K562 (cell line): ENCODE data around the gene SLC12A6. TPM values are rescaled to one million over a fixed set of nuclear protein-coding genes. Genes with fewer than 3 reads are reported as not detected.

Source experiments
- ATF1 ChIP-seq, 2 experiments: fragments of 450-650 bp in 1 of 2; IDR thresholded peaks; 2 replicates each; pipeline ENCODE4 v1.6.1; 2016; ENCODE audit warnings: missing compliant biosample characterization in 1 of 2, missing genetic modification characterization in 1 of 2
- BRD4 ChIP-seq: fragments of 200-600 bp; sonication (generic); IDR thresholded peaks from 2 replicates; pipeline ENCODE4 v1.6.1; 2017; ENCODE audit warnings: inconsistent platforms
- BRD9 ChIP-seq: fragments of 450-650 bp; IDR thresholded peaks from 2 replicates; pipeline ENCODE4 v1.6.1; 2018; ENCODE audit warnings: low read depth; ENCODE audit not compliant: partially characterized antibody
- HINFP ChIP-seq: fragments of 450-650 bp; conservative IDR thresholded peaks from 2 replicates; pipeline ENCODE4 v1.6.1; 2016; ENCODE audit warnings: missing genetic modification characterization, low read depth, mild to moderate bottlenecking, control low read depth, missing compliant biosample characterization
- HNRNPL ChIP-seq: fragments of 200-400 bp; formaldehyde crosslinking; IDR thresholded peaks from 2 replicates; pipeline ENCODE4 v1.6.1; 2017; ENCODE audit warnings: low read depth, mild to moderate bottlenecking, low read length
- NKRF ChIP-seq: fragments of 450-650 bp; IDR thresholded peaks from 2 replicates; pipeline ENCODE4 v1.6.1; 2016; ENCODE audit warnings: borderline replicate concordance
- POLR2B ChIP-seq: fragments of 450-650 bp; IDR thresholded peaks from 2 replicates; pipeline ENCODE4 v1.6.1; 2018; ENCODE audit warnings: low read depth; ENCODE audit not compliant: partially characterized antibody
- RBBP5 ChIP-seq: fragments of 200-600 bp; sonication (generic); IDR thresholded peaks from 2 replicates; pipeline ENCODE4 v1.6.1; 2012; ENCODE audit warnings: borderline replicate concordance, mild to moderate bottlenecking, low read length, control low read depth, inconsistent platforms; ENCODE audit not compliant: insufficient read depth, poor library complexity, severe bottlenecking
- RCOR1 ChIP-seq, 2 experiments: IDR thresholded peaks; 2 replicates each; pipeline ENCODE4 v1.6.1; 2012; ENCODE audit warnings: low read depth in 2 of 2, low read length in 2 of 2, borderline replicate concordance in 1 of 2, improper control_type of control experiment in 1 of 2
- SFPQ ChIP-seq: fragments of 200-400 bp; formaldehyde crosslinking; IDR thresholded peaks from 2 replicates; pipeline ENCODE4 v1.6.1; 2017; ENCODE audit warnings: mild to moderate bottlenecking, low read depth, low read length, moderate library complexity
- SRF ChIP-seq, 2 experiments: fragments of 250-450, 450-650 bp in 1 of 2; sonication (Bioruptor Pico) in 1 of 2; sonication (generic) in 1 of 2; formaldehyde crosslinking; IDR thresholded peaks; 2 replicates each; pipeline versions ENCODE4 v1.5.0 to v1.5.1; 2020 to 2022; ENCODE audit warnings: mild to moderate bottlenecking in 1 of 2, missing genetic modification reagents in 1 of 2
- SRSF7 ChIP-seq: fragments of 200-400 bp; formaldehyde crosslinking; optimal IDR thresholded peaks from 2 replicates; pipeline ENCODE3; 2017; ENCODE audit warnings: mild to moderate bottlenecking, low read depth, low read length
- TRIM25 ChIP-seq: fragments of 450-650 bp; IDR thresholded peaks from 2 replicates; pipeline ENCODE4 v1.7.0; 2016; ENCODE audit warnings: borderline replicate concordance
- ZNF124 ChIP-seq: sonication (generic); formaldehyde crosslinking; IDR thresholded peaks from 2 replicates; pipeline ENCODE4 v1.8.1; 2022; ENCODE audit warnings: missing genetic modification reagents
- ZNF143 ChIP-seq: sonication (generic); formaldehyde crosslinking; IDR thresholded peaks from 2 replicates; pipeline ENCODE4 v1.9.0; 2022; ENCODE audit warnings: mild to moderate bottlenecking, missing genetic modification reagents
- ZNF277 ChIP-seq: fragments of 250-450 bp; sonication (Bioruptor Pico); IDR thresholded peaks from 2 replicates; pipeline ENCODE4 v1.8.0; 2022; ENCODE audit warnings: inconsistent platforms, mild to moderate bottlenecking, moderate library complexity, borderline replicate concordance
- ZNF347 ChIP-seq: fragments of 450-650 bp; formaldehyde crosslinking; IDR thresholded peaks from 2 replicates; pipeline ENCODE4 v1.4.0; 2020; ENCODE audit warnings: low read depth, mild to moderate bottlenecking, moderate library complexity
- polyA plus RNA-seq, 8 experiments: library from polyadenylated mRNA; depleted of rRNA in 4 of 8; stranded (reverse) in 5 of 8; unstranded in 3 of 8; fragments of >200 nt; fragmentation: Nextera tagmentation in 2 of 8; fragmentation: Illumina TruSeq in 1 of 8; extraction: Ambion mirVana in 2 of 8; extraction: Trizol in 1 of 8; gene quantifications; 2 replicates each; pipeline versions ENCODE4 v1.2.1 to v1.2.3, GENCODE V29; 2011 to 2014; ENCODE audit warnings: inconsistent platforms in 1 of 8, missing spikeins in 1 of 8
- total RNA-seq, 7 experiments: library from RNA; depleted of rRNA in 6 of 7; stranded (reverse); fragments of >200 nt in 6 of 7; fragmentation: Illumina TruSeq in 2 of 7; extraction: Trizol in 2 of 7; gene quantifications; 2 replicates each; pipeline versions ENCODE4 v1.2.1 to v1.2.3, GENCODE V29; 2011 to 2021; ENCODE audit warnings: low replicate concordance in 1 of 7

SLC12A6 gene
- total and polyA plus RNA-seq, 9 of the 15 experiments (the other 6 are each of a cell fraction or from before 2014, with no cell fraction given) = 1.4 to 16.4 (median 6.7) TPM

- no peak for TF ChIP-seq SFPQ
- TF ChIP-seq NKRF = peak; percentile 60; the same call in 1 of the 2 replicates
- no peak for TF ChIP-seq ZNF347 (CRISPR knock-in tag)
- TF ChIP-seq POLR2B = no peak
- TF ChIP-seq BRD9 = no peak
- no peak for TF ChIP-seq ZNF124 (CRISPR knock-in tag)
- TF ChIP-seq HNRNPL = no peak
- no peak for TF ChIP-seq ATF1 (CRISPR knock-in tag; IDR thresholded peaks at IDR 0.05)
- peak; percentile 82 for TF ChIP-seq ATF1 (tag; IDR thresholded peaks at IDR 0.05)
- TF ChIP-seq SRSF7 = no peak
- no peak for TF ChIP-seq HINFP (tag)
- no peak for TF ChIP-seq BRD4
- TF ChIP-seq RCOR1 (IDR thresholded peaks at IDR 0.05; ENCODE audit: borderline replicate concordance in 1 of 2, low read depth in 2 of 2, low read length in 2 of 2) = peak in 1 of 2 experiments; percentile 4; a peak in 1 of 4 replicates
- TF ChIP-seq ZNF277 (CRISPR knock-in tag) = no peak
- TF ChIP-seq SRF (CRISPR knock-in tag; IDR thresholded peaks at IDR 0.05) = no peak
- TF ChIP-seq TRIM25 = no peak
- TF ChIP-seq RBBP5 = peak; percentile 72
- TF ChIP-seq ZNF143 (CRISPR knock-in tag) = peak; percentile 85
Measured at GRCh38 chr15:34337557-34338306, at the start of gene SLC12A6 (continued).
